GM23338 (cell line): ENCODE measurements around the gene PKNOX2. TPM values are rescaled to one million over a fixed set of nuclear protein-coding genes. Genes with fewer than 3 reads are reported as not detected.

Experiments used
- ATAC-seq: fragments of 200-7000 bp; cut with Tn5 transposase; 3 replicates; pipeline ENCODE4 v1.9.1; 2020
- DNase-seq: peaks from one replicate; pipeline ENCODE4 v3.0.0-alpha.2; 2015; ENCODE audit warnings: low spot score
- H2AFZ ChIP-seq: fragments of 200-600 bp; sonication (generic); 2 replicates; pipeline ENCODE4 v1.8.0; 2016; ENCODE audit warnings: antibody characterized with exemption, mild to moderate bottlenecking, moderate library complexity
- H3F3A ChIP-seq: fragments of 200-600 bp; sonication (generic); replicated peaks from 2 replicates; pipeline ENCODE4 v1.8.0; 2017; ENCODE audit warnings: antibody characterized with exemption, mixed run types, low read depth
- H3K27ac ChIP-seq: fragments of 200-600 bp; sonication (generic); 2 replicates; pipeline ENCODE4 v1.6.1; 2016; ENCODE audit warnings: low read depth
- H3K27me3 ChIP-seq: fragments of 200-600 bp; sonication (generic); 2 replicates; pipeline ENCODE4 v1.8.0; 2016; ENCODE audit warnings: mild to moderate bottlenecking, mixed run types, moderate library complexity; ENCODE audit not compliant: insufficient read depth
- H3K36me3 ChIP-seq: fragments of 200-600 bp; sonication (generic); 2 replicates; pipeline ENCODE4 v1.8.0; 2016; ENCODE audit warnings: mild to moderate bottlenecking; ENCODE audit not compliant: insufficient read depth
- H3K4me1 ChIP-seq: fragments of 200-600 bp; sonication (generic); 2 replicates; pipeline ENCODE4 v1.8.0; 2016; ENCODE audit warnings: mild to moderate bottlenecking, moderate library complexity; ENCODE audit not compliant: insufficient read depth
- H3K4me2 ChIP-seq: fragments of 200-600 bp; sonication (generic); 2 replicates; pipeline ENCODE4 v1.7.1; 2017; ENCODE audit warnings: mixed run types
- H3K4me3 ChIP-seq: fragments of 200-600 bp; sonication (generic); 2 replicates; pipeline ENCODE4 v1.6.1; 2016; ENCODE audit warnings: mixed run types
- H3K79me2 ChIP-seq: fragments of 200-600 bp; sonication (generic); replicated peaks from 2 replicates; pipeline ENCODE4 v1.8.0; 2017; ENCODE audit warnings: mild to moderate bottlenecking; ENCODE audit not compliant: insufficient read depth
- H3K9me2 ChIP-seq: fragments of 200-600 bp; sonication (generic); 2 replicates; pipeline ENCODE4 v1.8.0; 2017; ENCODE audit not compliant: insufficient read depth
- H4K20me1 ChIP-seq: fragments of 200-600 bp; sonication (generic); replicated peaks from 2 replicates; pipeline ENCODE4 v1.8.0; 2017; ENCODE audit warnings: mild to moderate bottlenecking; ENCODE audit not compliant: insufficient read depth
- H3K27ac Mint-ChIP-seq: 2 replicates; pipeline ENCODE4 v1.8.0; 2020; ENCODE audit warnings: inconsistent platforms, mild to moderate bottlenecking, moderate library complexity, mixed read lengths
- H3K27me3 Mint-ChIP-seq: 3 replicates; pipeline ENCODE4 v1.8.0; 2022; ENCODE audit warnings: low read depth, mild to moderate bottlenecking, moderate library complexity, mixed read lengths, inconsistent platforms; ENCODE audit not compliant: insufficient read depth, poor library complexity
- H3K36me3 Mint-ChIP-seq: 3 replicates; pipeline ENCODE4 v1.8.0; 2021; ENCODE audit warnings: low read depth, mild to moderate bottlenecking, inconsistent platforms, moderate library complexity, mixed read lengths
- H3K4me1 Mint-ChIP-seq: 3 replicates; pipeline ENCODE4 v1.8.0; 2020; ENCODE audit warnings: mild to moderate bottlenecking, inconsistent platforms, mixed read lengths
- H3K4me3 Mint-ChIP-seq: 3 replicates; pipeline ENCODE4 v1.8.0; 2021; ENCODE audit warnings: moderate library complexity, mild to moderate bottlenecking, inconsistent platforms, mixed read lengths
- H3K9me3 Mint-ChIP-seq: 3 replicates; pipeline ENCODE4 v1.8.0; 2020; ENCODE audit warnings: moderate library complexity, mild to moderate bottlenecking, inconsistent platforms, mixed read lengths
- EZH2phosphoT487 ChIP-seq: fragments of 200-600 bp; sonication (generic); IDR thresholded peaks from one replicate; pipeline ENCODE4 v1.8.1; 2018; ENCODE audit warnings: antibody characterized with exemption; ENCODE audit not compliant: unreplicated experiment
- JUNB ChIP-seq: IDR thresholded peaks from one replicate; pipeline ENCODE4 v1.6.1; 2016; ENCODE audit warnings: antibody characterized with exemption; ENCODE audit not compliant: unreplicated experiment
- POLR2AphosphoS5 ChIP-seq: IDR thresholded peaks from 2 replicates; pipeline ENCODE4 v1.6.1; 2016; ENCODE audit warnings: antibody characterized with exemption, low read depth
- ZNF462 ChIP-seq: fragments of 250-450 bp; sonication (Bioruptor Pico); IDR thresholded peaks from 2 replicates; pipeline ENCODE4 v1.5.0; 2020; ENCODE audit warnings: mild to moderate bottlenecking, moderate library complexity
- polyA plus RNA-seq: library from polyadenylated mRNA; unstranded; fragments of >200 nt; fragmentation: Nextera tagmentation; extraction: Ambion mirVana; gene quantifications from 2 replicates; pipeline ENCODE4 v1.2.1, GENCODE V29; 2016
- total RNA-seq: library from RNA; depleted of rRNA; stranded (reverse); fragments of >200 nt; shearing (Covaris generic); gene quantifications from 2 replicates; pipeline ENCODE4 v1.2.3, GENCODE V29; 2014
- TF ChIP-seq, protein P1 (sequence below): IDR thresholded peaks from one replicate; pipeline ENCODE4 v1.6.1; 2018; ENCODE audit warnings: antibody characterized with exemption; ENCODE audit not compliant: unreplicated experiment

Gene PKNOX2
- total and polyA plus RNA-seq, 2 experiments from 2014 or later, result 0.42 to 0.83 TPM

GRCh38 chr11:125284245-125284850, 119.8 kb downstream of the PKNOX2 start (continued):
- no peak for TF ChIP-seq ZNF462 (CRISPR knock-in tag)

GRCh38 chr11:125285844-125286243, 121.3 kb downstream of the PKNOX2 start:
- Histone ChIP-seq H2AFZ (no peak overlapping the region), H3K4me2 (no peak overlapping the region), H3F3A (no peaks in the 10 kb centered on the region), H3K36me3 (no peaks in the 10 kb centered on the region), H4K20me1 (no peaks in the 10 kb centered on the region), H3K27me3 (no peaks in the 10 kb centered on the region), H3K4me3 (no peak overlapping the region), H3K9me2 (no peaks in the 10 kb centered on the region), H3K79me2 (no peaks in the 10 kb centered on the region), H3K4me1 (peaks cover 7% of the 10 kb centered on the region), H3K27ac (no peak overlapping the region)
- ATAC-seq (no peak), DNase-seq (no peak)
- Mint-ChIP-seq H3K9me3 (no peaks in the 10 kb centered on the region), H3K27ac (no peak overlapping the region), H3K4me3 (no peak overlapping the region), H3K4me1 (peaks cover 22% of the 10 kb centered on the region), H3K36me3 (no peaks in the 10 kb centered on the region), H3K27me3 (peaks cover 9% of the 10 kb centered on the region)
- TF ChIP-seq ZNF462 (CRISPR knock-in tag) (no peak), EZH2phosphoT487 (no peak), JUNB (no peak), POLR2AphosphoS5 (no peak)
- TF ChIP-seq, protein P1, sequence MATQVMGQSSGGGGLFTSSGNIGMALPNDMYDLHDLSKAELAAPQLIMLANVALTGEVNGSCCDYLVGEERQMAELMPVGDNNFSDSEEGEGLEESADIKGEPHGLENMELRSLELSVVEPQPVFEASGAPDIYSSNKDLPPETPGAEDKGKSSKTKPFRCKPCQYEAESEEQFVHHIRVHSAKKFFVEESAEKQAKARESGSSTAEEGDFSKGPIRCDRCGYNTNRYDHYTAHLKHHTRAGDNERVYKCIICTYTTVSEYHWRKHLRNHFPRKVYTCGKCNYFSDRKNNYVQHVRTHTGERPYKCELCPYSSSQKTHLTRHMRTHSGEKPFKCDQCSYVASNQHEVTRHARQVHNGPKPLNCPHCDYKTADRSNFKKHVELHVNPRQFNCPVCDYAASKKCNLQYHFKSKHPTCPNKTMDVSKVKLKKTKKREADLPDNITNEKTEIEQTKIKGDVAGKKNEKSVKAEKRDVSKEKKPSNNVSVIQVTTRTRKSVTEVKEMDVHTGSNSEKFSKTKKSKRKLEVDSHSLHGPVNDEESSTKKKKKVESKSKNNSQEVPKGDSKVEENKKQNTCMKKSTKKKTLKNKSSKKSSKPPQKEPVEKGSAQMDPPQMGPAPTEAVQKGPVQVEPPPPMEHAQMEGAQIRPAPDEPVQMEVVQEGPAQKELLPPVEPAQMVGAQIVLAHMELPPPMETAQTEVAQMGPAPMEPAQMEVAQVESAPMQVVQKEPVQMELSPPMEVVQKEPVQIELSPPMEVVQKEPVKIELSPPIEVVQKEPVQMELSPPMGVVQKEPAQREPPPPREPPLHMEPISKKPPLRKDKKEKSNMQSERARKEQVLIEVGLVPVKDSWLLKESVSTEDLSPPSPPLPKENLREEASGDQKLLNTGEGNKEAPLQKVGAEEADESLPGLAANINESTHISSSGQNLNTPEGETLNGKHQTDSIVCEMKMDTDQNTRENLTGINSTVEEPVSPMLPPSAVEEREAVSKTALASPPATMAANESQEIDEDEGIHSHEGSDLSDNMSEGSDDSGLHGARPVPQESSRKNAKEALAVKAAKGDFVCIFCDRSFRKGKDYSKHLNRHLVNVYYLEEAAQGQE, result no peak
